Cardiac muscle cell (in vitro differentiated cells and primary cell): ENCODE results near the gene DRC3. TPM values are rescaled to one million over a fixed set of nuclear protein-coding genes. Genes with fewer than 3 reads are reported as not detected.

Source experiments
- DNase-seq, 2 donors: peaks; one replicate each; pipeline versions ENCODE4 v3.0.0 to v3.0.0-alpha.2; 2010 to 2017; ENCODE audit warnings: low read depth in 1 of 2, low spot score in 1 of 2
- H3K27ac ChIP-seq: fragments of 200-600 bp; sonication (generic); 2 replicates; pipeline ENCODE4 v1.5.1; 2016
- H3K27me3 ChIP-seq: fragments of 200-600 bp; sonication (generic); 2 replicates; pipeline ENCODE4 v1.6.0; 2016; ENCODE audit warnings: control low read depth
- H3K36me3 ChIP-seq: fragments of 200-600 bp; sonication (generic); 2 replicates; pipeline ENCODE4 v1.5.1; 2016; ENCODE audit warnings: control low read depth
- H3K4me1 ChIP-seq: fragments of 200-600 bp; sonication (generic); 2 replicates; pipeline ENCODE4 v1.8.1; 2017; ENCODE audit warnings: low read depth, mild to moderate bottlenecking, mixed run types
- H3K4me3 ChIP-seq: fragments of 200-600 bp; sonication (generic); 2 replicates; pipeline ENCODE4 v1.5.1; 2016; ENCODE audit warnings: mild to moderate bottlenecking
- H3K9me3 ChIP-seq: fragments of 200-600 bp; sonication (generic); 2 replicates; pipeline ENCODE4 v1.5.1; 2017; ENCODE audit warnings: low read depth, mild to moderate bottlenecking, control low read depth
- polyA plus RNA-seq: library from polyadenylated mRNA; unstranded; fragments of >200 nt; fragmentation: Nextera tagmentation; extraction: Ambion mirVana; gene quantifications from 2 replicates; pipeline ENCODE4 v1.2.1, GENCODE V29; 2016
- total RNA-seq: library from RNA; depleted of rRNA; stranded (reverse); fragments of >200 nt; gene quantifications from 2 replicates; pipeline ENCODE4 v1.2.3, GENCODE V29; 2016
- TF ChIP-seq, protein P1 (sequence below): IDR thresholded peaks from 2 replicates; pipeline ENCODE4 v1.5.1; 2012; ENCODE audit warnings: low read depth, mild to moderate bottlenecking, low read length

The DRC3 gene
- total and polyA plus RNA-seq, 2 experiments from 2014 or later = 0.21 to 4.1 TPM

DNA sequence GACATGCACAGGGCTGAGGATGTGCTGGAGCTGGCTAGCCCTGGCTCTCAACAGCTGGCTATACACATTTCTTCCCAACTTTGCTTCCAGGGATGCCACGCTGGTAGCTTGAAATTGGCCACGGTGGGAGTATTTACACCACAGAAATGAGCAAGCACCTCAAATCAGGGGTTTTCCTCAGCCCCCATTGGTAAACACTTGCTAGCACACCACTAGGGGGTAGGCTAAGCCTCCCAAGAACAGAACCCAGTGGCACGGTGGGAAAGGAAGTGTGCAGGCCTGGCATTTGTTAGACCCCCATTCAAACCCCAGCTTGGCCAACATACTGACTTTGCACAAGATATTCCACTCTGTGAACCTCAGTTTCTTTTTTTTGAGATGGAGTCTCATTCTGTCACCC is 12.9 kb downstream of the DRC3 start:
- Histone ChIP-seq H3K36me3 (no peaks in the 10 kb centered on the region), H3K27ac (no peak overlapping the region), H3K4me1 (peaks cover 5% of the 10 kb centered on the region), H3K9me3 (no peaks in the 10 kb centered on the region), H3K4me3 (no peak overlapping the region), H3K27me3 (no peaks in the 10 kb centered on the region)
- DNase-seq = peak; percentile 21 to 23
- TF ChIP-seq, protein P1, sequence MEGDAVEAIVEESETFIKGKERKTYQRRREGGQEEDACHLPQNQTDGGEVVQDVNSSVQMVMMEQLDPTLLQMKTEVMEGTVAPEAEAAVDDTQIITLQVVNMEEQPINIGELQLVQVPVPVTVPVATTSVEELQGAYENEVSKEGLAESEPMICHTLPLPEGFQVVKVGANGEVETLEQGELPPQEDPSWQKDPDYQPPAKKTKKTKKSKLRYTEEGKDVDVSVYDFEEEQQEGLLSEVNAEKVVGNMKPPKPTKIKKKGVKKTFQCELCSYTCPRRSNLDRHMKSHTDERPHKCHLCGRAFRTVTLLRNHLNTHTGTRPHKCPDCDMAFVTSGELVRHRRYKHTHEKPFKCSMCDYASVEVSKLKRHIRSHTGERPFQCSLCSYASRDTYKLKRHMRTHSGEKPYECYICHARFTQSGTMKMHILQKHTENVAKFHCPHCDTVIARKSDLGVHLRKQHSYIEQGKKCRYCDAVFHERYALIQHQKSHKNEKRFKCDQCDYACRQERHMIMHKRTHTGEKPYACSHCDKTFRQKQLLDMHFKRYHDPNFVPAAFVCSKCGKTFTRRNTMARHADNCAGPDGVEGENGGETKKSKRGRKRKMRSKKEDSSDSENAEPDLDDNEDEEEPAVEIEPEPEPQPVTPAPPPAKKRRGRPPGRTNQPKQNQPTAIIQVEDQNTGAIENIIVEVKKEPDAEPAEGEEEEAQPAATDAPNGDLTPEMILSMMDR = peak; percentile 42

DNA sequence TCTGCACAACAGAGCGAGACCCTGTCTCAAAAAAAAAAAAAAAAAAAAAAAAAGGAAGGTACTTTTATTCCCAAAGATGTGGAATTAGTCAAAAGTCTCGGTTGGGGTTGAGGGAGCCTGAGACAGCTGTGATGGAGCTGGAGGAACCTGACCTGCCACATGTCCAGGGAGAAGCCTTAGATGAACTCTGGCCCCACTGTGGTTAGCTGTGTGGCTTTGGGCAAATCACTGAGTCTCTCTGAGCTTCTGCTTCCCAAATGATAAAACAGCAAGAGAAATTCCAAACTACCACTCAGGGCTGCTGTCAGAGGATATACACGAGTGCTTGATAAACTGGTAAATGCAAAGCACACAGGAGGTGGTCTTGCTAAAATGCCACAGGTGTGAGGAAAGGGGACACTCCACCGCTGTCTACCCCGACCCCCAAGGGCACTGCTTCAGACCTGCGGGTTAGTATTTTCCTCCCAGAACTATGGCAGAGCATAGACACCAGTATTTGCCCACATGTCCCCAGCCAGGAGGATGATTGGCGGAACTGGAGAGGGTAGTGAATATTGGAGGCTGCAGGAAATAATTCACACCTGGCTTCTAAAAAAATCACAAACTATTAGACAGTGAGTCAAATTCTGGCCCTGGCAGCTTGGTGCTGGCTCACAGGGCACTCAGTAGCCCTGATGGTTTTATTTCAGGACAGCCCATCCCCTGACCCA is 14.7 kb downstream of the DRC3 start:
- H3K4me1 ChIP-seq = peaks cover 5% of the 10 kb centered on the region
- no peak overlapping the region for H3K4me3 ChIP-seq
- no peak for DNase-seq

DNA sequence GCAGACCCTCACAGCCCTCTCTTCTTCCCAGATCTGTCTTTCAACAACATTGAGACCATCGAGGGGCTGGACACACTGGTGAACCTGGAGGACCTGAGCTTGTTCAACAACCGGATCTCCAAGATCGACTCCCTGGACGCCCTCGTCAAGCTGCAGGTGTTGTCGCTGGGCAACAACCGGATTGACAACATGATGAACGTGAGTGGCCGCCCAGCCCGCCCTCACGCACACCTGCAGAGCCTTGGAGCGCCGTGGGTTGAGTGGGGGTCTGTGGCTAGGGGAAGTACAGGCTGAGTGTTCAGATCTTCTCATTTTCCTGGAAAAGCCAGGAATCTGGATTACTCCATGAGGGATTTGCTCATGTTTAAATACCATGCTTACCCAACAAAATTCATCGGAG is 15.2 kb downstream of the DRC3 start:
- no peak overlapping the region for H3K27ac ChIP-seq
- TF ChIP-seq, protein P1 = no peak
- H3K27me3 ChIP-seq = no peaks in the 10 kb centered on the region
- H3K4me3 ChIP-seq = no peak overlapping the region
- DNase-seq = no peak
- H3K9me3 ChIP-seq = no peaks in the 10 kb centered on the region
- H3K36me3 ChIP-seq = no peaks in the 10 kb centered on the region
- peaks cover 5% of the 10 kb centered on the region for H3K4me1 ChIP-seq

More for the DNA sequence above, 14.7 kb downstream of the DRC3 start:
- Histone ChIP-seq H3K27me3 (no peaks in the 10 kb centered on the region), H3K27ac (no peak overlapping the region), H3K9me3 (no peaks in the 10 kb centered on the region), H3K36me3 (no peaks in the 10 kb centered on the region)
- TF ChIP-seq, protein P1 = no peak

DNA sequence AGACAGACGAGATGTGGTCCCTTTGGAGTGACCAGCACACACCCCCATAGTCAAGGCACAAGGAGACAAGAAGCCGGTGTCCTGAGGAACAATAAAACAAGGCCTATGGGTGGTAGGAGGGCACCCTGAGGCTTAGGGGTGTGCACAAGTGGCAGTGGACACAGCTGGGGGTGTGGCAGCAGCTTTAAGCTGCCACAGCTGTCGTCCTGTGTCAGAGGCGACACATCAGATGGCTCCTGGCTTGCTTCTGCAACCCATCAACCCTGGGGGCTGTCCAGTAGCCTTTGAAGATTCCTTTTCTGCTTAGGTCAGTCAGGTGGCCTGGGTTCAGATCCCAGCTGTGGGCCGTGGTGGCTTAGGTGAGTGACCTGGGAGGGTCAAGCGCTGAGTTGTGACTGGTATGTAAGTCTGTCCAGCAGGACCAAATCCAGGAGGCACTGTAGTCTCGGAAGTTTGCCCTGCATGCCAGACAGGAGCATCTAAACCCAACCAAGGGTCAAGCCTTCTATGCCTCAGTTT is 15.8 kb downstream of the DRC3 start:
- DNase-seq = no peak
- Histone ChIP-seq H3K4me1 (peaks cover 5% of the 10 kb centered on the region), H3K4me3 (no peak overlapping the region), H3K27ac (no peak overlapping the region), H3K36me3 (no peaks in the 10 kb centered on the region), H3K9me3 (no peaks in the 10 kb centered on the region), H3K27me3 (no peaks in the 10 kb centered on the region)
- TF ChIP-seq, protein P1 = no peak

DNA sequence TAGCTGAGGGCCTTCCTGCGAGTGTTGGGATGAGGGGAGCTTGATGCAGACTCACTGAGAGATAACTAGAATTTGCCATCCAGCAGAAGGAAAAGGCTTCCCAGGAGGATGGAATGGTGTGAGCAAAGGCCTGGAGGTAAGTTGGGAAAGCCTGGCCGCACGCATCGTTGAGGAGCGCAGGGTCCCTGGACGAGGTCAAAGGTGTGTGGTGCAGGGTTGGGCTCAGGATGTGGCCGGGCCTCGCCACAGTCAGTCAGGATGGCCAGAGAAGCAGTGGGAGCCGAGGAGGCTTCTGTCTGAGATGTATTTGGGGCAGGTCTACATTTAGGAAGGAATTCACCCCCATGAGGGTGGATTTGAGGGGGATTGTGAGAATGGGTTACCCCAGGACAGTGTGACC is 16.4 kb downstream of the DRC3 start:
- H3K4me3 ChIP-seq = no peak overlapping the region
- H3K36me3 ChIP-seq = no peaks in the 10 kb centered on the region
- no peak for DNase-seq
- H3K4me1 ChIP-seq = peaks cover 7% of the 10 kb centered on the region
- H3K27ac ChIP-seq = no peak overlapping the region
- no peaks in the 10 kb centered on the region for H3K27me3 ChIP-seq
- TF ChIP-seq, protein P1 = no peak
- no peaks in the 10 kb centered on the region for H3K9me3 ChIP-seq
